HG03135 (cell line): Measurements from ENCODE around the gene HSDL1.

Experiments used
- ATAC-seq: cut with Tn5 transposase; IDR thresholded peaks from one replicate; pipeline ENCODE4 v1.9.1; 2021; ENCODE audit warnings: mild to moderate bottlenecking, moderate library complexity; ENCODE audit not compliant: unreplicated experiment

The HSDL1 gene

DNA sequence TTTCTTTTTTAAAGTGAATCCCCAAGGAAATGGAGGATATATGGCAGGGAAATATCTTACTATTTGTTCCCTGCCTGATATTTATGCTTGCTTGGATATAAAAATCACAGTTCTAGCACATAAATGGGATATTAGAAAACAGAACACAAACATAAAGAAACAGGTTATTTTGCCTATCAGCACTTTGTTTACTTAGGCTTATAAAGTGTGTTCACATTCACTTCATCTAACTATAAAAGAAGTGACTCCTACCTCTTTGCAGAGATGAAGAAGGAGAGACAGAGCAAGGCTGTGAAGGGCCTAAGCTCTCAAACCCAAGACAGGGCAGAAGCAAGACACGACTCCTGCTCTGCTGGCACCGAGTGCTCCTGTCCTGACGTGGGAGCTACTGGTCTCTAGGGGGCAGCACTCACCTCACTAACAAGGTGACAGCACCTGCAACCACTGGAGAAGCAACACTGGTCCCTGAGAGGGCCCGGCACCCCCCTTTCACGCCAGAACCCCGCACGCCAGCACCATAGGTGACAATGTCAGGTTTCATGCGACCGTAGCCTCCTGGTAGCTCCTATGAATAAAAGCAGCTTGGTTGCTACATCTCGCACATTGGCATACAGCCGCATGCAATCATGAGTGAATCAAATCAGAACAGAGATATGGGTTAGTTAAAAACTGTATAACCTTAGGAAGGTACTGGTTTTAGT, 60.3 kb downstream of the HSDL1 start:
- ATAC-seq: no peak

DNA sequence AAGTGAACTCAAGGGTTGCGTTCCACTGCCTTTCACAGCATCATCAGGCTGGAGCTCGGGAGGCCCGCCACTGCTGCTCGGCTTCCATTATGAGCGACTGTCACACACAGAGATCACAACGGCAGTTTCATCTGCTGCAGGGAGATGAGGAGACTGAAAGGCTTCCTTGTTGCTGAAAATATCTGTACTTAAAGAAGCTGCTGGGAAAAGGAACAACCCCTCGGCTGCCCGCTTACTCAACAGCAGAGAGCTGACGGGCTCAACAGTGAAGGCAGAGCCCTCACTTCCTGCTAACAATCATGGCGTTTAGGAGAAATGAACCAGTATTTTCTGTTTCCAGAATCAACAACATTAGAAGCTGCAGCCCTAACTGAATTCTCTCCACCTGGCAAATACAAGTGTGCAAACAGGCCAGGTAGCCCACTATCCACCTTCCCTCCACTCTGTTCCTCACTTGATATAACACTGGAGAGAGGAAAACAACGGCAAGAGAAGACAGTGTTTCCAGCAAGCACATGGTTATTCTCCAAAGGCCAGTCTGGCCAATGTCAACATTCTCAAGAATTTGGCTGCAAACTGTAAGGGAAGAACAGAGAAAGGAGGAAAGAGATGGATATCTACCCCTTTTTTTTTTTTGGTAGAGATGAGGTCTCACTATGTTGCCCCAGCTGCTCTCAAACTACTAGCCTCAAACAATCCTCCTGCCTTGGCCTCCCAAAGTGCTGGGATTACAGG, 62.0 kb downstream of the HSDL1 start:
- no peak for ATAC-seq

DNA sequence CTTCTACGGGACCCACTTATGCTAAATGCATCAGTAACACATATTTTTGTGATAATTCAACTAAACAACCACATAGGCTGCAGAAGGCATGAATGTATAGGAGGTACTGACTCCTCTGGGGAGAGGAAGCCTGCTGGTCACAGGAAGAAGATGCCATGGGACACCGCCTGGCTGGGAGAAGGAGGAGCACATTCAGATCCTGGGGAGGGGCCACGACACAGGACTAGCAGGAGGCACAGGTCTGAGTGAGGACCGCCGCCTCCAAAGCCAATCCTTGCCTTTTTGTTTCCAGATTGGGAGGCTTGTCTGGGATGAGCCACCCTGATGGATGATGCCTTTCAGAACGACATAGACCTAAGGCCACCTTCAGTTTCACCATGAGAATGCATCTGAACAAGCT, 62.9 kb downstream of the HSDL1 start:
- no peak for ATAC-seq

DNA sequence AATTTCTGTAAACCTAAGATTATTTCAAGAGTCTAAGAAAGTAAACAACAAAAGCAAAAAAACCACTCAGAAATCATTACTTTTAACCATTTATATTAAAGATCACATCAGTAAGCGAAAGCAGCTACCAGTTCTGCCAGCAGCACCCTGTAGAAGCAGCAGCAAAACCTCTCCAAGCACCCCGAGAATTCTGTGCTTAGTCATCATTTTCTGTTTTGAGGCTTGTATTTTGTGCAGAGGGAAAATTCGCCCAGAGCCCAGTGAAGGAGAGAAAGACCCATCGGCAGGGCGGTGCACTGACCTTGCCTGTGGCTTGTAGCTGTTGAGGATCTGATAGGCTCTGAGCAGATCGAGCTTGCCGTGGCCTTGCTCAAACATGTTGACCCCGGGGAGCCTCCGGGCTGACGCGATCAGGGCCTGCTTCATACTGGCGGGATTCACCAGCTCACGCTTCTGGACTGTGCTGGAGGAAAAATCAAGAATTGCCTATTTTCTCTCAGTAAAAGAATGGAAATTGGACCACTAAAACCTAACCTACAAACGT, 63.5 kb downstream of the HSDL1 start:
- ATAC-seq: no peak

DNA sequence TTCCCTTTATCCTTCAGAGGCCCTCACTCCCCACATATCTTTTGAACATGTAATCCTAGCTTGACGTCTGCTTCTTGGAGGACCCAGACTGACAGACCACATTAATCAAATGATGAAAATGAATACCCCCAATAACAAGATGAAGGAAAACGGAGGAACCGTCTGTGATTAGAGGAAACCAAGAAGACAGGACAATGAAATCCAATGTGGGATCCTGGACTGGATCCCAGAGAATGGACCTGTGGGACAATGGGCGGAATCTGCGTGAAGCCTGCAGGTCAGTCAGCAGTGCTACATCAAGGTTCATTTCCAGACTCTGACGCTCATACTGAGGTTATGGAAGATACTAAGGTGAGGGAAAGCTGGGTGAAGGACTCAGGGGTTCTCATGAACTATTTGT, 64.2 kb downstream of the HSDL1 start:
- no peak for ATAC-seq

DNA sequence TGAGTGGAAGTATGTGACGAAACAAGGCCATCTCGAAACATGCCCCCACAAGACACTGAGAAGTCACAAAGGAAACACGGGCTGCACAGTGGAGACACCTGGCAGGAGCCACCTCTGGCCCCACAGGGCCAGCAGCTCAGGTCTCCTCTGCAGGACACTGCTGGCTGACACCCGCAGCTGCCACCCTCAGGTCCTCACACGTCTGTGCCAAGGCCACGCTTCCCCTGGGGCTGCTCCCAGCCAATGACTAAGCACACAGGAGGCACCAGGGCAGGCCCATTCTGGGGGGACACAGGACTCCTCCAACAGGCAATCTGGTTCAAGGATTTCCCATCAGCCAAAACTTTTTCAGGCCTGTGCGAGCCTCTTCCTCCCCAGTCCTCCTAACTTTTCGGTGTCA, 64.6 kb downstream of the HSDL1 start:
- no peak for ATAC-seq

DNA sequence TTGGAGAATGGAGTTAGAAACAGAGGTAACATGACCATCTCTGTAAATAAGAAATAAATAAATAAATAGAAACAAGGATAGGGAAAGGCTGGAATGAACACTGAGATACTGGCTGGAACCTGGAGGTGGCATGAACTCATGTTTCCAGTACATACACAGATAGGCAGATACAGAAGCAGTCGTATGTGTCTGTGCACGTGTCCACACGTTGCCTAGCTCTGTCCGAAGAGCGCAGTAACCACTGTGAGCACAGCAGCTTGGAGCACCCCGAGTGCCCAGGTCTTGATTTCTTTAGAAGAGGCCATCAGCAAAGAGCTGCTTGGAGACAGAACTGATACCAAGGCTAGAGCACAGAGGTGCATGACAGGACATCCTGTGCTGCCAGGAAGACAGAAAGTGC, 65.3 kb downstream of the HSDL1 start:
- no peak for ATAC-seq

DNA sequence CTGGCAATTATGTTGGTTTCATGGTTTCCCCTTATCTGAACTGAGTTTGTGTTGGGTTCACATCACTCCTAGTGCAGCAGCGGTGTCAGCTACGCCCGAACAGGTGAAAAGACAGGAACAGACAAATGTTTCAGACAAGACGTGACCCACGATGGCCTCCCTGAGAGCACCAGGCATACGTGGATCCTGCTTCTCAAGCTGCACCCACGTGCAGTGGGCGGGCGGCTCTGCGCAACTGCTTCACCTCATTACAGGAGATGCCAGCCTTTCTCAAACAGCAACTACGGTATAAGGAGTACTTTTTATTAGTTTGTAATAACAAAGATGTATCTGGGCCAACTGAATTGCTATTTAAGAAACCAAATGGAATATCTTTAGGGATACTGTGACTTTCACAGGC, 69.6 kb downstream of the HSDL1 start:
- no peak for ATAC-seq

DNA sequence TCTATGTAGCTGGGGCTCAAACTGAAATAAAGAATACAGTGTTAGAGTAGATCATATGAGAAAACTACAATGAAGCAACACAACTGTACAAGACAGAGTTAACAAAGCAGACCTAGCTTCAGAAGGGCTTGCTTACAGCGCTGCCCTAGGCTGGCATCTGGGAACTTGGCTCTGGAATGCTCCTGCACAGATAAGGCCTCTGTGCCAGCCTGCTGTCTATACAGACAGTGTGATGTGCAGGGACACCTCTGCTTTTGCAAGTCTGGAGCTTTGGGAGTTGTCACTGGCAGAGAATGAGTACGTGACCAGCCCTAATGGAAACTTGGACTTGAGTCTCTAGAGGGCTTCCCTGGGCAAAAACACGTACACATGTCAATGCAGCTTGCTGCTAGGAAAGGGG, 70.3 kb downstream of the HSDL1 start:
- no peak for ATAC-seq
